C1 segment of cervical spinal cord (tissue), 14 donors: ENCODE measurements around the gene IFNLR1.

Experiments
- DNase-seq, 14 donors: peaks; one replicate each; lab custom pipeline; 2025; lab: John Stamatoyannopoulos, UW

The IFNLR1 gene

GRCh38 chr1:24107462-24108138 lies 79.5 kb downstream of the IFNLR1 start:
- DNase-seq, result no peak

DNA sequence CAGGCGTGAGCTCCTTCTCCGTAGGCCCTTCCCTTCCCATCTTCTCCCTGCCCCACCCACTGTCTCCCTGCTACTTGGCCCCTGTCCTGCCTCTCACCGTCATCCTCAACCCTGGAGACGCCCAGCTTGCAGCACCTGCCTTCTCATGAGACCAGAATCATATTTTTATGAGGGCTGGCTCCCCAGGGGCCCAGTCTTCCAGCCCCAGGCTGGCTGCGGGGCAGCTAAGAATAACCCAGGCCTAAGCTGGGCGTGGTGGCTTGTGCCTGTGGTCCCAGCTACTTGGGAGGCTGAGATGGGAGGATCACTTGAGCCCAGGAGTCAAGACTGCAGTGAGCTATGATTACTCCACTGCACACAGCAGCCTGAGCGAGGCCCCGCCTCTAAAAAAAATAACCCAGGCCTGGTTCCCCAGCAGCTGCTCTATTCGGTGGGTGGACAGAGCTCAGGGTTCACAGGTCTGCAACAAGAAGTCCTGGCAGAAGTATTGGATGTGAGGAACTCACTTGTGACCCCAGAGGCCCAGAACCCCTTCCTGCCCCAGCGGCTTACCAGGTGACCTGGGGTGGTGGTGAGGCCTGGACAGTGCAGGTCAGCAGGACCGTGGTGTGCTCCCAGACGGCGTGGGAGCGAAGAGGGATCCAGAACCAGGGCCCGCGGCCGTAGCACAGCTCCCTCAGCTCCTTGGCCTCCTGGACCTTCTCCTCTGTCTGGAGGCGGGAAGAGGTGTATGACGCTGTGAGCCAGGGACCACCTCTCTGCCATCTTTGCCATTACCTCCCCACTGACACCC lies 81.5 kb downstream of the IFNLR1 start:
- no peak for DNase-seq

DNA sequence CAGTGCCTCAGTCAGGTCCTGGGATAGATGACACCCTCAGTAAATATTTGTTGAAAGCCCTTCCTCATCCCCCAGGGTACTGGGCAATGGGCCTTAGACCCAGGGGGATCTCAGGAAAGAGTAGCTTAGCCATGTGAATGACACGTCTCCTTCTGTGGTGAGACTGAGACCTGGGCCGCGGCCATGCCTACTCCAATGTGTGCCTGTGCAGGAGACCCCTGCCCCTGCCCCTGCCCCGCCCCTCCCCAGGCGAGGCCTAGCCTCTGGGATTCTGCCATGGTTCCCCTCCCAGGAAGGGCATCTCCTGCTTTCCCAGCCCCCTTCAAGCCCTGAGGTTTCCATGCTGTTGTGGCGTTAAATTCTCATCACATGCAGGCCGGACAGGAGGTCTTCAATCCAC lies 82.2 kb downstream of the IFNLR1 start:
- no peak for DNase-seq
